Colonic mucosa (tissue), 4 donors: Measurements from ENCODE around the gene MTPN. TPM values are rescaled to one million over a fixed set of nuclear protein-coding genes. Genes with fewer than 3 reads are reported as not detected.

Experiments used
- DNase-seq: peaks from one replicate; pipeline ENCODE4 v3.0.0-alpha.2; 2020
- H3K27ac ChIP-seq: fragments of 200-600 bp; one replicate; pipeline ENCODE4 v1.8.0; 2021
- H3K27me3 ChIP-seq: fragments of 200-600 bp; one replicate; pipeline ENCODE4 v1.8.0; 2021
- H3K36me3 ChIP-seq: fragments of 200-600 bp; one replicate; pipeline ENCODE4 v1.8.0; 2021
- H3K4me1 ChIP-seq: fragments of 200-600 bp; one replicate; pipeline ENCODE4 v1.8.0; 2021; ENCODE audit warnings: mild to moderate bottlenecking
- H3K4me3 ChIP-seq: fragments of 200-600 bp; one replicate; pipeline ENCODE4 v1.8.0; 2021
- H3K9ac ChIP-seq, 2 donors: one replicate each; pipeline ENCODE4 v1.7.0; 2013; ENCODE audit warnings: control low read depth in 2 of 2, low read depth in 2 of 2, low read length in 2 of 2
- H3K9me3 ChIP-seq: fragments of 200-600 bp; one replicate; pipeline ENCODE4 v1.8.0; 2021
- intact Hi-C: fragments of 100-400 bp; cut with DNase I; formaldehyde crosslinking; loops from one replicate; pipeline ENCODE4 v1.14.1; 2022
- total RNA-seq, 2 donors: library from RNA; stranded (reverse); fragmentation: NEBNext Ultra II Directional in 1 of 2; extraction: Animal tissue kit (Norgen Biotek cat#: 25700) in 1 of 2; gene quantifications; one replicate each; pipeline ENCODE4 v1.2.1, GENCODE V29; 2021
- TF ChIP-seq, protein P1 (sequence below): fragments of 200-600 bp; IDR thresholded peaks from one replicate; pipeline ENCODE4 v1.8.0; 2022; ENCODE audit warnings: antibody characterized with exemption, mild to moderate bottlenecking
- donor health status: healthy.
- donor health status: DM: no; HTN: no; CAD: no.
- donor health status: DM: no; HTN: no; CAD: no.

MTPN gene
- total RNA-seq, 2 donors from 2014 or later = 101 to 109 TPM

DNA sequence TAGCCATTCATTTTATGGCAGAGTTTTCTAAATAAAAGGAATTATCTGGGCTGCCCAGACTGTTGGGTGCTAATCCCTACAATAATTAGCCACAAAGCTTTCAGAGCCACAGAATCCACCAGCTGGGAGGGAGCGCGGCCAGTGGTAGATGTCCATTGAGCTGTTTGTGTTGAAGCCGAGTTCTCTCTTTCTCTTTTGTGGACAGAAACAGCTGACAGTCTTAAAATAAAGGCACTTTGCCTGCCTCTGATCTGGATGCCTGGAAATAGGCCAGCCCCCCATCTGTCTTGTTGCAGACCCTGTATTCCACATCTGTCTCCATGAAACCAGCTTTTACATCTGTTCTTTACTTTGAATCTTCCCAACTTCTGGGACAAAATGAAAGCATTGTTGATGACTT is 66.1 kb downstream of the MTPN start:
- H3K4me3 ChIP-seq = no peak overlapping the region
- no peaks in the 10 kb centered on the region for H3K36me3 ChIP-seq
- DNase-seq = no peak
- intact Hi-C loops = no loop called here
- no peaks in the 10 kb centered on the region for H3K27me3 ChIP-seq
- no peaks in the 10 kb centered on the region for H3K9me3 ChIP-seq
- H3K4me1 ChIP-seq = no peaks in the 10 kb centered on the region
- H3K9ac ChIP-seq = no peak overlapping the region
- TF ChIP-seq, protein P1, sequence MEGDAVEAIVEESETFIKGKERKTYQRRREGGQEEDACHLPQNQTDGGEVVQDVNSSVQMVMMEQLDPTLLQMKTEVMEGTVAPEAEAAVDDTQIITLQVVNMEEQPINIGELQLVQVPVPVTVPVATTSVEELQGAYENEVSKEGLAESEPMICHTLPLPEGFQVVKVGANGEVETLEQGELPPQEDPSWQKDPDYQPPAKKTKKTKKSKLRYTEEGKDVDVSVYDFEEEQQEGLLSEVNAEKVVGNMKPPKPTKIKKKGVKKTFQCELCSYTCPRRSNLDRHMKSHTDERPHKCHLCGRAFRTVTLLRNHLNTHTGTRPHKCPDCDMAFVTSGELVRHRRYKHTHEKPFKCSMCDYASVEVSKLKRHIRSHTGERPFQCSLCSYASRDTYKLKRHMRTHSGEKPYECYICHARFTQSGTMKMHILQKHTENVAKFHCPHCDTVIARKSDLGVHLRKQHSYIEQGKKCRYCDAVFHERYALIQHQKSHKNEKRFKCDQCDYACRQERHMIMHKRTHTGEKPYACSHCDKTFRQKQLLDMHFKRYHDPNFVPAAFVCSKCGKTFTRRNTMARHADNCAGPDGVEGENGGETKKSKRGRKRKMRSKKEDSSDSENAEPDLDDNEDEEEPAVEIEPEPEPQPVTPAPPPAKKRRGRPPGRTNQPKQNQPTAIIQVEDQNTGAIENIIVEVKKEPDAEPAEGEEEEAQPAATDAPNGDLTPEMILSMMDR = no peak
- H3K27ac ChIP-seq = no peak overlapping the region

DNA sequence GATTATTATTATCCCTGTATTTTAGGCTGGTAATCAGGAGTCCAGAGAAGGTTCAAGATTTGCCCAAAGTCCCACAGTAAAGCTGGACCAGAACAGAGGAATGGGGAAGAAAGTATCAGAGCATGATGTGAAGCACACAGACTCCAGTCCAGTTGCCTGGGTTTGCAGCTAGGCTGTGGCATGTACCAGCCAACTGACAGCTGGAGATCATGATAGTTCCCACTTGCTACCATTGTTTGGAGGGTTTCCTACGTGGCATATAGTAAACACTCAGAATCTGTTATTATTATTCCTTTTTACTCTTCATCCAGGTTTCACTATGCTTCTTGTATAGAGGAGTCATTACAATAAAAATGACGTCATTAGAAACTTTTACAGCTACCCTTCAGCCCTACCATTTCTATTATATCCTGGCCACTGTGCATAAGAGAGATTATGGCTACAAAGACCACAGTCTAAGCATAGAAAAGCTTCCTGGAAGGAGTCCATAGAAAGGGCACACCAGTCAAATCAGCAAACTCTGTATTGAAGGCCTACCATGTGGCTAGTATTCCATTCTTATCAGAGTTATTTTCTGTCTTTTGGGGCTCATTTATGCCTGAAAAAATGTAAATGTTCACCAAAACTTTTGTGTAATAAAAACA is 66.6 kb downstream of the MTPN start:
- Histone ChIP-seq H3K9ac (no peak overlapping the region), H3K4me3 (no peak overlapping the region), H3K27ac (no peak overlapping the region), H3K9me3 (no peaks in the 10 kb centered on the region), H3K36me3 (no peaks in the 10 kb centered on the region), H3K4me1 (no peaks in the 10 kb centered on the region), H3K27me3 (no peaks in the 10 kb centered on the region)
- intact Hi-C loops = no loop called here
- TF ChIP-seq, protein P1 = no peak
- DNase-seq = no peak

DNA sequence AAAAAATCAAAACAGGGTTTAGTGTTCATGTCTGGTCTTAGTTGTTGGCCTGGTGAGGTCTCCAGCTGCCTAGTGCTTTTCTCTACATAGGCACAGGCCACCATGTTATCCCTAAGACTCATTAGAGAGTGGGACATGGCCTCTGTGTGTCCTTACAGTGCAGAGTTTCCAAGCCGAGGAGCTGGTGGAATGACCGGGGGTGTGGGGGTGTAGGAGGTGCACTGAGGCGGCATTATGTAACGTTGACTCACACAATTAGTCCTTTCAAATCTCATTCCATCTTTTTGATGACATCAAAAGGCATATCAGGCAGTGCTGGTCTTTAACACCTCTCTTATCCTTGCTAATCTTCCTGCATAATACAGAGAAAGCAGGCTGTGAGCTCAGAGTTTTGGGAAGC is 71.3 kb downstream of the MTPN start:
- no peaks in the 10 kb centered on the region for H3K9me3 ChIP-seq
- no peak for DNase-seq
- TF ChIP-seq, protein P1 = no peak
- H3K4me3 ChIP-seq = no peak overlapping the region
- H3K27ac ChIP-seq = no peak overlapping the region
- H3K36me3 ChIP-seq = no peaks in the 10 kb centered on the region
- H3K9ac ChIP-seq = no peak overlapping the region
- no peaks in the 10 kb centered on the region for H3K4me1 ChIP-seq
- no peaks in the 10 kb centered on the region for H3K27me3 ChIP-seq
- intact Hi-C loops = no loop called here

DNA sequence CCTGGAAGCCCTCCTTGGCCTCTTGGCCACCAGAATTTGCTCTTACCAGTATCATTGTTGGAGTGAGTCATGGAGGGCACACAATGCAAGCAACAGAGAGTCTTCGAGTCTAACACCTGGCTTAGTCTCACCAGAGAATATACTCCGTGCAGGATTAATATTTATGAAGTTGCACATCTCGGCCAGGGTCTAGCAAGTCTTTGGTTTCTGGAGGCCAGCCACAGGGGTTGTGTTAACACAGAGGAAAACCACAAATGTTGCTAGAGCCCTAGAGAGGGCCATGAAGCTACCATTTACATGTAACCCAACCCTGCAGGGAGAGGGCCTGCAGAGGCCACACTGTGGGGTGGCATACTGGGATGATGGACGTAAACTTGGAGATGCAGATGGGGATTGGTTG is 71.8 kb downstream of the MTPN start:
- DNase-seq = no peak
- Histone ChIP-seq H3K9ac (no peak overlapping the region), H3K27ac (no peak overlapping the region), H3K9me3 (no peaks in the 10 kb centered on the region), H3K36me3 (no peaks in the 10 kb centered on the region), H3K4me1 (no peaks in the 10 kb centered on the region), H3K4me3 (no peak overlapping the region), H3K27me3 (no peaks in the 10 kb centered on the region)
- intact Hi-C loops = no loop called here
- TF ChIP-seq, protein P1 = no peak

DNA sequence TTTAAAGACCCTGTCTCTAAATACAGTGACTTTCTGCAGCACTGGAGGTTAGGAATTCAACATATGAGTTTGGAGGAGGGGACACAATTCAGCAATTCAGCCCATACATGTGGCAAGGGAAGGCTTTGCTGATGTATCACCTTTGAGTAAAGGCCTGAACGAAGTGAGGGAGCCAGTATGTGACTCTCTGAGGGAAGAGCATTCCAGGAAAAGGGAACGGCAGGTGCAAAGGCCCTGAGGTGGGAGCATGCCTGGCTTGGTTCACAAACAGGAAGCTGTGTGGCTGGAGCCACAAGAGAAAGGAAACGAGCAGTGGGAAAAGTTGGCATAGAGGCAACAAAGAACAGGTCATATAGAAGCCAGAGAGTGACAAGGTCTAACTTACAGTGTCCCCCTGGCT is 72.9 kb downstream of the MTPN start:
- H3K27ac ChIP-seq = no peak overlapping the region
- H3K4me3 ChIP-seq = no peak overlapping the region
- intact Hi-C loops = no loop called here
- no peaks in the 10 kb centered on the region for H3K4me1 ChIP-seq
- TF ChIP-seq, protein P1 = no peak
- H3K36me3 ChIP-seq = no peaks in the 10 kb centered on the region
- no peaks in the 10 kb centered on the region for H3K27me3 ChIP-seq
- no peaks in the 10 kb centered on the region for H3K9me3 ChIP-seq
- no peak overlapping the region for H3K9ac ChIP-seq
- no peak for DNase-seq
